A673 (cell line): Measurements from ENCODE around the gene SIRPG. TPM values are rescaled to one million over a fixed set of nuclear protein-coding genes. Genes with fewer than 3 reads are reported as not detected.

ENCODE experiments used
- BruUV-seq: library from RNA; stranded (reverse); fragments of 400-500 nt; replicated peaks from 2 replicates; lab custom pipeline; 2021; lab: Mats Ljungman, UMichigan
- CTCF ChIA-PET: fragments of 300-600 bp; sonication (Branson Sonifier 250); formaldehyde crosslinking; loops from one replicate; lab custom pipeline; 2022; ENCODE audit warnings: antibody characterized with exemption; lab: Charles Lee
- POLR2A ChIA-PET: fragments of 300-600 bp; sonication (Branson Sonifier 250); formaldehyde crosslinking; loops from one replicate; lab custom pipeline; 2022; ENCODE audit warnings: antibody characterized with exemption; ENCODE audit not compliant: low non-redundant PET; lab: Charles Lee
- DNase-seq: peaks from one replicate; pipeline ENCODE4 v3.0.0-alpha.2; 2015; ENCODE audit warnings: low spot score
- H3K27ac ChIP-seq: fragments of 200-600 bp; sonication (generic); 2 replicates; pipeline ENCODE4 v1.5.1; 2016; ENCODE audit warnings: mixed run types, low read depth, mild to moderate bottlenecking, mixed read lengths, antibody characterized with exemption, low read length; ENCODE audit not compliant: poor library complexity, severe bottlenecking
- H3K27me3 ChIP-seq: fragments of 200-600 bp; sonication (generic); replicated peaks from 2 replicates; pipeline ENCODE4 v1.6.1; 2017; ENCODE audit warnings: mixed run types, low read depth, mild to moderate bottlenecking, mixed read lengths, antibody characterized with exemption, low read length; ENCODE audit not compliant: insufficient read depth, poor library complexity
- H3K36me3 ChIP-seq: fragments of 200-600 bp; sonication (generic); 2 replicates; pipeline ENCODE4 v1.6.1; 2016; ENCODE audit warnings: mixed run types, mild to moderate bottlenecking, mixed read lengths, antibody characterized with exemption, low read length; ENCODE audit not compliant: insufficient read depth, poor library complexity, severe bottlenecking
- H3K4me1 ChIP-seq: fragments of 200-600 bp; sonication (generic); 2 replicates; pipeline ENCODE4 v1.6.1; 2017; ENCODE audit warnings: mixed run types, mild to moderate bottlenecking, mixed read lengths, antibody characterized with exemption, low read length; ENCODE audit not compliant: insufficient read depth, poor library complexity, severe bottlenecking
- H3K4me3 ChIP-seq: fragments of 200-600 bp; sonication (generic); 2 replicates; pipeline ENCODE4 v1.5.1; 2016; ENCODE audit warnings: low read depth, mixed run types, mild to moderate bottlenecking, mixed read lengths, low read length; ENCODE audit not compliant: poor library complexity, severe bottlenecking
- H3K9me3 ChIP-seq: fragments of 200-600 bp; sonication (generic); 2 replicates; pipeline ENCODE4 v1.6.1; 2016; ENCODE audit warnings: mixed run types, low read depth, mild to moderate bottlenecking, mixed read lengths, antibody characterized with exemption, low read length; ENCODE audit not compliant: poor library complexity, severe bottlenecking
- EZH2 ChIP-seq: fragments of 200-600 bp; sonication (generic); IDR thresholded peaks from 2 replicates; pipeline ENCODE4 v1.6.1; 2017; ENCODE audit warnings: borderline replicate concordance, low read depth, mild to moderate bottlenecking, mixed read lengths, antibody characterized with exemption, low read length; ENCODE audit not compliant: poor library complexity, severe bottlenecking
- intact Hi-C: fragments of 100-400 bp; cut with micrococcal nuclease; formaldehyde crosslinking; loops from one replicate; pipeline ENCODE4 v1.10.0; 2022; ENCODE audit not compliant: unreplicated experiment
- total RNA-seq: library from RNA; stranded (reverse); gene quantifications from 2 replicates; pipeline ENCODE4 v1.2.3, GENCODE V29; 2021
- TF ChIP-seq, protein P1 (sequence below): fragments of 300-800, 200-600 bp; sonication (generic); conservative IDR thresholded peaks from 2 replicates; pipeline ENCODE4 v1.5.1; 2017; ENCODE audit warnings: low read depth, mild to moderate bottlenecking, antibody characterized with exemption, low read length, moderate library complexity, mixed read lengths

SIRPG gene
- total RNA-seq, 1 experiment from 2014 or later: not detected

GRCh38 chr20:1619861-1620444, 37.6 kb downstream of the SIRPG start, which contains the start of gene SIRPB1:
TSS of gene SIRPB1 (minus strand) at chr20:1620009. CDS start at chr20:1619944, 65 bp downstream.
- no peaks in the 10 kb centered on the region for H3K9me3 ChIP-seq
- H3K27ac ChIP-seq: no peak within 1 kb of the TSS
- no peaks in the 10 kb centered on the region for H3K36me3 ChIP-seq
- H3K4me3 ChIP-seq: no peak within 1 kb of the TSS
- peak; percentile 0 for DNase-seq
- BruUV-seq: no TSS peak
- peaks cover 10% of the 10 kb centered on the region for H3K4me1 ChIP-seq
- intact Hi-C loops: no loop called here
- ChIA-PET CTCF (no interaction called here), POLR2A (no interaction called here)
- no peaks in the 10 kb centered on the region for H3K27me3 ChIP-seq
- TF ChIP-seq, protein P1, sequence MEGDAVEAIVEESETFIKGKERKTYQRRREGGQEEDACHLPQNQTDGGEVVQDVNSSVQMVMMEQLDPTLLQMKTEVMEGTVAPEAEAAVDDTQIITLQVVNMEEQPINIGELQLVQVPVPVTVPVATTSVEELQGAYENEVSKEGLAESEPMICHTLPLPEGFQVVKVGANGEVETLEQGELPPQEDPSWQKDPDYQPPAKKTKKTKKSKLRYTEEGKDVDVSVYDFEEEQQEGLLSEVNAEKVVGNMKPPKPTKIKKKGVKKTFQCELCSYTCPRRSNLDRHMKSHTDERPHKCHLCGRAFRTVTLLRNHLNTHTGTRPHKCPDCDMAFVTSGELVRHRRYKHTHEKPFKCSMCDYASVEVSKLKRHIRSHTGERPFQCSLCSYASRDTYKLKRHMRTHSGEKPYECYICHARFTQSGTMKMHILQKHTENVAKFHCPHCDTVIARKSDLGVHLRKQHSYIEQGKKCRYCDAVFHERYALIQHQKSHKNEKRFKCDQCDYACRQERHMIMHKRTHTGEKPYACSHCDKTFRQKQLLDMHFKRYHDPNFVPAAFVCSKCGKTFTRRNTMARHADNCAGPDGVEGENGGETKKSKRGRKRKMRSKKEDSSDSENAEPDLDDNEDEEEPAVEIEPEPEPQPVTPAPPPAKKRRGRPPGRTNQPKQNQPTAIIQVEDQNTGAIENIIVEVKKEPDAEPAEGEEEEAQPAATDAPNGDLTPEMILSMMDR: no peak
- no peak for TF ChIP-seq EZH2

DNA sequence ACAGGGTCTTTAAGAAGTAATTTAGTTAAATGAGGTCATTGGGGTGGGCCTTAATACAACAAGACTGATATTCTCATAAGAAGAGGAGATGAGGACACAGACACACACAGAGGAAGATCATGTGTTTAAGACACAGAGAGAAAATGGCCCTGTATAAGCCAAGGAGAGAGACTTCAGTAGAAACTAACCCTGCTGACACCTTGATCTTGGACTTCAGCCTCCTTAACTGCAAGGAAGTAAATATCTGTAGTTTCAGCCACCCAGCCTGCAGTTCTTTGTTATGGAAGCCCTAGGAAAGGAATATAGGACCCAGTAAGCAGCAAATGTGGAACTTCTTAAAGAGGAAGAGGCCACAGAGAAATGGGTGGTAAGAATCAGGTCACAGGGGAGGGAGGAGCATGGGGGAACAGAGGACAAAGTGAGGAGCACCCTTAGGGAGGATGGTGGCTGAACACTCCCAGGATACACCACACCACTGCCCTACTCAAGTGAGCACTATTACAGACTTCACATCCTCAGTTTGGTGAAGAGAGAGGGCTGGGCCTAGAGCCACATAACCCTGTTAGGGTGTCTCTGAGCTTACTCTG, 38.5 kb downstream of the SIRPG start:
- no peak for TF ChIP-seq EZH2
- TF ChIP-seq, protein P1: no peak
- no peaks in the 10 kb centered on the region for H3K27me3 ChIP-seq
- no peaks in the 10 kb centered on the region for H3K9me3 ChIP-seq
- H3K36me3 ChIP-seq: no peaks in the 10 kb centered on the region
- peaks cover 10% of the 10 kb centered on the region for H3K4me1 ChIP-seq
- intact Hi-C loops: no loop called here
- H3K27ac ChIP-seq: no peak overlapping the region
- BruUV-seq: no TSS peak
- DNase-seq: no peak
- H3K4me3 ChIP-seq: no peak overlapping the region
- CTCF ChIA-PET: interaction anchor here (0.6 kb wide), 1 partner anchor 293 kb away, joined by 4 read pairs; no protein-coding TSS in a partner anchor
- POLR2A ChIA-PET: no interaction called here

- intact Hi-C loops: no loop called here
- ChIA-PET POLR2A (no interaction called here), CTCF (interaction anchor here (0.6 kb wide), 1 partner anchor 293 kb away, joined by 4 read pairs; no protein-coding TSS in a partner anchor)
- no peak overlapping the region for H3K4me3 ChIP-seq
- no peaks in the 10 kb centered on the region for H3K9me3 ChIP-seq
- no peaks in the 10 kb centered on the region for H3K27me3 ChIP-seq
- TF ChIP-seq EZH2: no peak
- TF ChIP-seq, protein P1: no peak
- BruUV-seq: no TSS peak
- H3K4me1 ChIP-seq: peaks cover 10% of the 10 kb centered on the region
- H3K27ac ChIP-seq: no peak overlapping the region
- DNase-seq: peak; percentile 2
- no peaks in the 10 kb centered on the region for H3K36me3 ChIP-seq
These were observed 39.1 kb downstream of the SIRPG start for GRCh38 chr20:1618479-1618878.
